Measurements from ENCODE around the gene ATG9B. TPM values are rescaled to one million over a fixed set of nuclear protein-coding genes. Genes with fewer than 3 reads are reported as not detected.

Gene ATG9B
- total RNA-seq, 1 donor = under 0.01 TPM

GRCh38 chr7:150994141-150994837, 30.0 kb downstream of the ATG9B start:
- no peak for DNase-seq (ENCODE audit: low read depth)
- H3K4me3 ChIP-seq (ENCODE audit: low read depth, low read length) = no peak overlapping the region
- TF ChIP-seq, protein P1, sequence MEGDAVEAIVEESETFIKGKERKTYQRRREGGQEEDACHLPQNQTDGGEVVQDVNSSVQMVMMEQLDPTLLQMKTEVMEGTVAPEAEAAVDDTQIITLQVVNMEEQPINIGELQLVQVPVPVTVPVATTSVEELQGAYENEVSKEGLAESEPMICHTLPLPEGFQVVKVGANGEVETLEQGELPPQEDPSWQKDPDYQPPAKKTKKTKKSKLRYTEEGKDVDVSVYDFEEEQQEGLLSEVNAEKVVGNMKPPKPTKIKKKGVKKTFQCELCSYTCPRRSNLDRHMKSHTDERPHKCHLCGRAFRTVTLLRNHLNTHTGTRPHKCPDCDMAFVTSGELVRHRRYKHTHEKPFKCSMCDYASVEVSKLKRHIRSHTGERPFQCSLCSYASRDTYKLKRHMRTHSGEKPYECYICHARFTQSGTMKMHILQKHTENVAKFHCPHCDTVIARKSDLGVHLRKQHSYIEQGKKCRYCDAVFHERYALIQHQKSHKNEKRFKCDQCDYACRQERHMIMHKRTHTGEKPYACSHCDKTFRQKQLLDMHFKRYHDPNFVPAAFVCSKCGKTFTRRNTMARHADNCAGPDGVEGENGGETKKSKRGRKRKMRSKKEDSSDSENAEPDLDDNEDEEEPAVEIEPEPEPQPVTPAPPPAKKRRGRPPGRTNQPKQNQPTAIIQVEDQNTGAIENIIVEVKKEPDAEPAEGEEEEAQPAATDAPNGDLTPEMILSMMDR (IDR thresholded peaks at IDR 0.05; ENCODE audit: insufficient read depth, low read length) = no peak

- DNase-seq (ENCODE audit: low read depth) = no peak
- H3K4me3 ChIP-seq (ENCODE audit: low read depth, low read length) = no peak overlapping the region
- TF ChIP-seq, protein P1 (IDR thresholded peaks at IDR 0.05; ENCODE audit: insufficient read depth, low read length) = no peak
These were observed 30.8 kb downstream of the ATG9B start for GRCh38 chr7:150993511-150993910.

GRCh38 chr7:150992833-150993302, 31.4 kb downstream of the ATG9B start:
- TF ChIP-seq, protein P1 (IDR thresholded peaks at IDR 0.05; ENCODE audit: insufficient read depth, low read length) = no peak

DNA sequence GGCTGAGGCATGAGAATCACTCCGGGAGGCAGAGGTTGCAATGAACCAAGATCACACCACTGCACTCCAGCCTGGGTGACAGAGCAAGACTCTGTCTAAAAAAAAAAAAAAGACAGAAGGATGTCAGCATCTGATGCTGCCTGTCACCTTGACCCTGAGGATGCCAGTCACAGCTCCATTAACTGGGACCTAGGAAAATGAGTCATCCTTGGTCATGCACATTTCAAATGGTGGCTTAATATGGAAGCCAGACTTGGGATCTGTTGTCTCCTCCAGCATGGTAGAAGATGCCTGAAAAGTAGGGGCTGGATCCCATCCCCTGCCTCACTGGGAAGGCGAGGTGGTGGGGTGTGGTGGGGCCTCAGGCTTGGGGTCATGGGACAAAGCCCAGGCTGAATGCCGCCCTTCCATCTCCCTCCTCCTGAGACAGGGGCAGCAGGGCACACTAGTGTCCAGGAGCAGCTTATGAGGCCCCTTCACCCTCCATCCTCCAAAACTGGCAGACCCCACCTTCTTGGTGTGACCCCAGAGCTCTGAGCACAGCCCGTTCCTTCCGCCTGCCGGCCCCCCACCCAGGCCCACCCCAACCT, 32.1 kb downstream of the ATG9B start:
- no peak overlapping the region for H3K4me3 ChIP-seq (ENCODE audit: low read depth, low read length)
- TF ChIP-seq, protein P1 (IDR thresholded peaks at IDR 0.05; ENCODE audit: insufficient read depth, low read length) = no peak
- no peak for DNase-seq (ENCODE audit: low read depth)

More at GRCh38 chr7:150992833-150993302, 31.4 kb downstream of the ATG9B start:
- no peak overlapping the region for H3K4me3 ChIP-seq (ENCODE audit: low read depth, low read length)
- no peak for DNase-seq (ENCODE audit: low read depth)

GRCh38 chr7:150990416-150991186, 33.7 kb downstream of the ATG9B start, which contains the start of gene NOS3:
Gene NOS3 (plus strand): TSS chr7:150991017. CDS start chr7:150993804, 2,787 bp downstream.
- no peak for DNase-seq (ENCODE audit: low read depth)
- TF ChIP-seq, protein P1 (IDR thresholded peaks at IDR 0.05; ENCODE audit: insufficient read depth, low read length) = no peak
- no peak within 1 kb of the TSS for H3K4me3 ChIP-seq (ENCODE audit: low read depth, low read length)

DNA sequence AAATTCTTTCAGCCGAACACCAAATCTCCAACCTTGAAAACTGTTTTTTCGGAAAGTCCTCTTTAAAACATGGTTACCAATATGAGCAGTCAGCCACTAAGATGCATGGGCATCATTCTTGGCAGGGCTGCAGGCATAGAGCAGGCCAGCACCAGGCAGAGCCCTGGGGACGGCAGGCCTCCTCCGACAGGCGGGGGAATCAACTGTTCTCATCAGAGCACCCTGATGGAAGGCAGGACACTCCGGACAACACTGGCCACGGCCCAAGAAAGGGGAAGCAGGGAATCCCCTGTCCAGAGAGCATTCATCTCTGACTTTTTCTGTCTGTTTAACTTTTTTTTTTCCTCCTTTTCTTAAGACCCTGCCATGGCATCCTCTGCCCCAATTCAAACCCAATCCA, 34.8 kb downstream of the ATG9B start:
- no peak for DNase-seq (ENCODE audit: low read depth)
- TF ChIP-seq, protein P1 (IDR thresholded peaks at IDR 0.05; ENCODE audit: insufficient read depth, low read length) = no peak
- no peak overlapping the region for H3K4me3 ChIP-seq (ENCODE audit: low read depth, low read length)

All from fibroblast of the aortic adventitia (primary cell).